HepG2 (cell line): ENCODE data around the gene TMC4. TPM values are rescaled to one million over a fixed set of nuclear protein-coding genes. Genes with fewer than 3 reads are reported as not detected.

ENCODE experiments used
- CHCHD3 ChIP-seq: sonication (generic); formaldehyde crosslinking; IDR thresholded peaks from 2 replicates; pipeline ENCODE4 v1.8.0; 2022; ENCODE audit warnings: mild to moderate bottlenecking, missing genetic modification reagents, moderate library complexity
- CSRNP1 ChIP-seq: sonication (generic); formaldehyde crosslinking; IDR thresholded peaks from 2 replicates; pipeline ENCODE4 v1.8.1; 2023; ENCODE audit warnings: mild to moderate bottlenecking, missing genetic modification reagents
- GLI4 ChIP-seq: sonication (generic); formaldehyde crosslinking; IDR thresholded peaks from 2 replicates; pipeline ENCODE4 v1.5.1; 2020; ENCODE audit warnings: missing genetic modification reagents, mild to moderate bottlenecking, moderate library complexity, borderline replicate concordance
- GTF2F1 ChIP-seq: fragments of 150-350 bp; IDR thresholded peaks from 2 replicates; pipeline ENCODE4 v1.6.1; 2014; ENCODE audit warnings: low read length
- HBP1 ChIP-seq: IDR thresholded peaks from 2 replicates; pipeline ENCODE4 v1.6.1; 2016; ENCODE audit warnings: low read depth, control low read depth
- HOXA7 ChIP-seq: sonication (generic); formaldehyde crosslinking; IDR thresholded peaks from 2 replicates; pipeline ENCODE4 v1.8.1; 2022; ENCODE audit warnings: mild to moderate bottlenecking, missing genetic modification reagents, moderate library complexity
- KDM2A ChIP-seq: sonication (generic); formaldehyde crosslinking; IDR thresholded peaks from 2 replicates; pipeline ENCODE4 v1.4.0; 2020; ENCODE audit warnings: low read depth, missing genetic modification reagents, borderline replicate concordance
- NFAT5 ChIP-seq: sonication (generic); formaldehyde crosslinking; IDR thresholded peaks from 2 replicates; pipeline ENCODE4 v1.4.0; 2020; ENCODE audit warnings: missing genetic modification reagents
- NFE2L1 ChIP-seq: sonication (generic); formaldehyde crosslinking; IDR thresholded peaks from 2 replicates; pipeline ENCODE4 v1.4.0; 2020; ENCODE audit warnings: missing genetic modification reagents, mild to moderate bottlenecking, borderline replicate concordance
- RAD21 ChIP-seq: fragments of 450-650 bp; formaldehyde crosslinking; IDR thresholded peaks from 2 replicates; pipeline ENCODE4 v1.5.0; 2020; ENCODE audit warnings: mild to moderate bottlenecking
- SMAD9 ChIP-seq: sonication (generic); formaldehyde crosslinking; IDR thresholded peaks from 2 replicates; pipeline ENCODE4 v1.5.1; 2020; ENCODE audit warnings: mild to moderate bottlenecking, missing genetic modification reagents
- SNRNP70 ChIP-seq: fragments of 200-400 bp; formaldehyde crosslinking; IDR thresholded peaks from 2 replicates; pipeline ENCODE4 v1.6.1; 2017; ENCODE audit warnings: mild to moderate bottlenecking, low read depth, low read length, moderate library complexity
- TFDP1 ChIP-seq: IDR thresholded peaks from 2 replicates; pipeline ENCODE4 v1.6.1; 2016; ENCODE audit warnings: missing compliant biosample characterization, missing genetic modification reagents, borderline replicate concordance
- YEATS2 ChIP-seq: sonication (generic); formaldehyde crosslinking; IDR thresholded peaks from 2 replicates; pipeline ENCODE4 v1.4.0; 2020; ENCODE audit warnings: missing genetic modification reagents, borderline replicate concordance
- ZNF331 ChIP-seq: sonication (generic); formaldehyde crosslinking; IDR thresholded peaks from 2 replicates; pipeline ENCODE4 v1.4.0; 2020; ENCODE audit warnings: missing genetic modification reagents
- ZNF333 ChIP-seq: sonication (generic); formaldehyde crosslinking; IDR thresholded peaks from 2 replicates; pipeline ENCODE4 v1.4.0; 2020; ENCODE audit warnings: mild to moderate bottlenecking, missing genetic modification reagents, borderline replicate concordance
- ZNF382 ChIP-seq: sonication (generic); formaldehyde crosslinking; IDR thresholded peaks from 2 replicates; pipeline ENCODE4 v1.5.0; 2020; ENCODE audit warnings: missing genetic modification reagents, mild to moderate bottlenecking, borderline replicate concordance
- ZNF614 ChIP-seq: IDR thresholded peaks from 2 replicates; pipeline ENCODE4 v1.6.1; 2018; ENCODE audit warnings: missing biosample characterization, missing genetic modification reagents, inconsistent platforms, borderline replicate concordance
- ZNF766 ChIP-seq: sonication (generic); formaldehyde crosslinking; IDR thresholded peaks from 2 replicates; pipeline ENCODE4 v1.5.0; 2020; ENCODE audit warnings: missing genetic modification reagents, borderline replicate concordance
- polyA plus RNA-seq, 8 experiments: library from polyadenylated mRNA; depleted of rRNA in 3 of 8; stranded (reverse) in 7 of 8; unstranded in 1 of 8; fragments of >200 nt; fragmentation: Illumina TruSeq in 4 of 8; extraction: Trizol in 4 of 8; gene quantifications; 2 replicates each; pipeline versions ENCODE4 v1.2.1 to v1.2.3, GENCODE V29; 2011 to 2016; ENCODE audit warnings: low read depth in 4 of 8, missing spikeins in 1 of 8, mixed read lengths in 1 of 8; ENCODE audit not compliant: insufficient read depth in 1 of 8
- total RNA-seq, 5 experiments: library from RNA; depleted of rRNA; stranded (reverse); fragments of >200 nt; fragmentation: Illumina TruSeq; extraction: Trizol; gene quantifications; 2 replicates each; pipeline ENCODE4 v1.2.3, GENCODE V29; 2016; ENCODE audit warnings: low read depth in 1 of 5

TMC4 gene
- total and polyA plus RNA-seq, 2 of the 13 experiments (the other 11 are each of a cell fraction or from before 2014, with no cell fraction given), result 0.13 to 0.24 TPM

GRCh38 chr19:54189735-54190502, 17.0 kb upstream of the TMC4 start (continued):
- peak; percentile 22; the same call in 1 of the 2 replicates for TF ChIP-seq ZNF331 (CRISPR knock-in tag)
- TF ChIP-seq KDM2A, result peak; percentile 16; the same call in 1 of the 2 replicates
- no peak for TF ChIP-seq NFE2L1
- TF ChIP-seq HBP1 (CRISPR knock-in tag), result no peak
- TF ChIP-seq TFDP1 (CRISPR knock-in tag), result peak; percentile 53; the same call in 1 of the 2 replicates
- TF ChIP-seq GTF2F1, result no peak; the same call in 1 of the 2 replicates
- no peak; the same call in 1 of the 2 replicates for TF ChIP-seq GLI4
- peak; percentile 38; the same call in 1 of the 2 replicates for TF ChIP-seq YEATS2 (CRISPR knock-in tag)
- no peak; the same call in 1 of the 2 replicates for TF ChIP-seq CSRNP1 (CRISPR knock-in tag)
- TF ChIP-seq RAD21 (CRISPR knock-in tag), result no peak
- no peak for TF ChIP-seq ZNF333 (CRISPR knock-in tag)
- no peak for TF ChIP-seq ZNF614 (CRISPR knock-in tag)
- no peak for TF ChIP-seq NFAT5 (CRISPR knock-in tag)
- TF ChIP-seq ZNF382 (CRISPR knock-in tag), result no peak
- TF ChIP-seq CHCHD3 (CRISPR knock-in tag), result no peak
- TF ChIP-seq SMAD9, result no peak
- TF ChIP-seq SNRNP70, result no peak
- no peak for TF ChIP-seq HOXA7 (CRISPR knock-in tag)
- no peak for TF ChIP-seq ZNF766
